Astrocyte of the cerebellum (primary cell): ENCODE measurements around the gene MICAL3.

ENCODE experiments used
- DNase-seq: peaks from one replicate; pipeline ENCODE4 v3.0.0-alpha.2; 2011; ENCODE audit warnings: low read depth
- H3K4me3 ChIP-seq: 2 replicates; pipeline ENCODE4 v1.5.1; 2011; ENCODE audit warnings: mild to moderate bottlenecking, low read depth, low read length, moderate library complexity
- in situ Hi-C: cut with HindIII; loops from 2 replicates; pipeline ENCODE4 v1.10.0; 2017; ENCODE audit warnings: low sequenced_read_pairs
- TF ChIP-seq, protein P1 (sequence below): IDR thresholded peaks from 2 replicates; pipeline ENCODE4 v1.5.1; 2012; ENCODE audit warnings: low read length, low read depth, moderate library complexity, mild to moderate bottlenecking; ENCODE audit errors: missing control alignments

Gene MICAL3

DNA sequence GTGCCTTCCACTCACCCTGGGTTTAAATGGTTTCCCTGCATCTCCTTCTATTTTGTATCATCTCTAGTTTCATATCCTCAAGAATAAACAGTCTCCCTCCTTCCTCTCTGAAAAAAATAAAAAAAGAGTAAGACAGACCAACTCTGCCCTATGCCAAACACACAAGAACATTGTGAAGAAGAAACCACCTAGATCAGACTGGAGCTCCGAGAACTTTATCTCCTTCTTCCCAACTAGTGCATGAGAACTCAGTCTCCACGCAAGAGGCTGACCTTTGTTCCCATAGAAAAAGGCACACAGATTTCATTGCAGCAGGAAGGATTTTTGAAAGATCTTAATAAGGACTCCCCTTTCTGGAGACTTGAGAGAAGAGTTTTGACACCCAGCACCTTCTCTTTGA lies 44.7 kb upstream of the MICAL3 start:
- in situ Hi-C loops = no loop called here
- TF ChIP-seq, protein P1, sequence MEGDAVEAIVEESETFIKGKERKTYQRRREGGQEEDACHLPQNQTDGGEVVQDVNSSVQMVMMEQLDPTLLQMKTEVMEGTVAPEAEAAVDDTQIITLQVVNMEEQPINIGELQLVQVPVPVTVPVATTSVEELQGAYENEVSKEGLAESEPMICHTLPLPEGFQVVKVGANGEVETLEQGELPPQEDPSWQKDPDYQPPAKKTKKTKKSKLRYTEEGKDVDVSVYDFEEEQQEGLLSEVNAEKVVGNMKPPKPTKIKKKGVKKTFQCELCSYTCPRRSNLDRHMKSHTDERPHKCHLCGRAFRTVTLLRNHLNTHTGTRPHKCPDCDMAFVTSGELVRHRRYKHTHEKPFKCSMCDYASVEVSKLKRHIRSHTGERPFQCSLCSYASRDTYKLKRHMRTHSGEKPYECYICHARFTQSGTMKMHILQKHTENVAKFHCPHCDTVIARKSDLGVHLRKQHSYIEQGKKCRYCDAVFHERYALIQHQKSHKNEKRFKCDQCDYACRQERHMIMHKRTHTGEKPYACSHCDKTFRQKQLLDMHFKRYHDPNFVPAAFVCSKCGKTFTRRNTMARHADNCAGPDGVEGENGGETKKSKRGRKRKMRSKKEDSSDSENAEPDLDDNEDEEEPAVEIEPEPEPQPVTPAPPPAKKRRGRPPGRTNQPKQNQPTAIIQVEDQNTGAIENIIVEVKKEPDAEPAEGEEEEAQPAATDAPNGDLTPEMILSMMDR = no peak

DNA sequence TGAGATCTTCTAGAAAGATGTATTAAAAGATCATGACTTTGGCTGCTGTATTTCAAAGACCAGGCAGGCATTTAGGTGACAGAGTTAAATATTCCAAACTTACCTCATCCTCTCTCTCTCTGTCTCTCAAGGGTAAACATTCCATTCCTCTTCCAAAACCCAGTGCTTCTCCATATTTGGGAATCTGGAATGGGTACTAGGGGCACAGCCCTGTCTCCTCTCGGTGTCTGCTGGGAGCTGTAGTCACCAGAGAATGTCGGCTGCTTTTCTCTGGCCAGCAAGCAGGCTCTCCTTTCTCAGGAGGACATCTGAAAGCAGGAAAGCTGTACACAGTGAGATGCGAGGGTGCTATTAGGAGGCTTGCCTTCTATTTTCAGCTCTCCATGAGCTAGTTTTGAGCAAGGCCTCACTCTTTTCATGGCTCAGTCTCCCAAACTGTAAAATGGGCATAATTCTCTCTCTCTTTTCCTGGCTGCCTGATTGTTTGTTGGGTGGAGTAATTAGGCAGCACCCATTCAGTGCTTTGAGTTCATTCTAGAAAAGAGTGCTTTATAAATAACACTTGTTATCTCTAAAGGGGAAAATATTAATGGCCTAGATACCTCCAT lies 44.1 kb upstream of the MICAL3 start:
- TF ChIP-seq, protein P1 = no peak
- no peak for DNase-seq
- in situ Hi-C loops = no loop called here
- H3K4me3 ChIP-seq = no peak overlapping the region

More for the DNA sequence above, 44.7 kb upstream of the MICAL3 start:
- DNase-seq = no peak
- no peak overlapping the region for H3K4me3 ChIP-seq

DNA sequence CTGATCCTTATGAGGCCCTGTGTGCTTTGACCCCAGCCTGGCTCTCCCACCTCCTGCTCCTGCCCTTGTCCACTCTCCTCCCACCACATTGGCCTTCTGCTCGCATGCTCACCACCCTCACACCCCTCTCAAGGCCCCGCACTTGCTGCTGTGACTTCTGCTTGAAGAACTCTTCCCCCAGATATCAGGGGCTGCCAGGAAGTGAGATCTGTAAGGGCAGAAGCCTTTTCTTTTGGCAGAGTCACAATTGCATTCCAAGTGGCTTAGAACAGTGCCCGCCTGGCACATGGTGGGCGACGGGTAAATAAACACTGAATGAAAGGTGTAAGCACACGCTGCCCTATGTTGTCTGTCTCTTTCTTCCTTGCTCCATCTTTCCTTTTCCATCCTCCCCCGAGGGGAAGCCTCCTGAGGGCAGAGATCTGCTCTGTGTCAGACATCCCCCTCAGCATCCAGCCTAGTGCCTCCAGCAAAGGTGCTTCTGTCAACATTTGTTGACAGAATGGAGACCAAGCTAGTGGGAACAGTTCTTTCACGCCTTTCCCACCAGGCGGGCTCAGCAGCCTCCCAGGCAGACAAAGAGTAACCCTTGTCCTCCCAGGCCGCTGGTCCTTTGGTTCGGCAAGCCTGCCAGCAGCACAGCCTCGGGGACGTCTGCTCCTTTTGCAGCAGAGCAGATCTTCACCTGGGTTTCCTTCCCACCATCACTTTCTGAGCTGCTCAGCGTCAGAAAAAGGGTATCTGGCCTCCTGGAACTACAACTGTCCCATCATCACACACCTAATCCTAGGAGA lies 43.4 kb upstream of the MICAL3 start:
- in situ Hi-C loops = no loop called here
- H3K4me3 ChIP-seq = no peak overlapping the region
- TF ChIP-seq, protein P1 = no peak
- no peak for DNase-seq

DNA sequence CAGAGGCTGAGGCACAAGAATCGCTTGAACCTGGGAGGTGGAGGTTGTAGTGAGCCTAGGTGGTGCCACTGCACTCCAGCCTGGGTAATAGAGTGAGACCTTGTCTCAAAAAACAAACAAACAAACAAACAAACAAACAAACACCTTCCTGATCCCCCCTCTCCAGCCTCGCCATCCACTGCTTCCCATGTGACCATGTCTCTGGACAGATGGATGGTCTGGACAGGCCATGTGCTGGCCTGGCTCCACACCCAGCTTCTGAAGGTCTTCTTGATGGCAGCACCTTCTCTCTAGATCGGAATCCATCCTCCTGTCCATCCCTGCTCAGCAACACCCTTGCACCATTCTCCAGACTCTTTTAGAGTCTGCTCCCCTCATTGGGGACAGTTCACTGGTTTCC lies 42.8 kb upstream of the MICAL3 start:
- TF ChIP-seq, protein P1 = no peak
- in situ Hi-C loops = no loop called here
- no peak overlapping the region for H3K4me3 ChIP-seq
- no peak for DNase-seq

DNA sequence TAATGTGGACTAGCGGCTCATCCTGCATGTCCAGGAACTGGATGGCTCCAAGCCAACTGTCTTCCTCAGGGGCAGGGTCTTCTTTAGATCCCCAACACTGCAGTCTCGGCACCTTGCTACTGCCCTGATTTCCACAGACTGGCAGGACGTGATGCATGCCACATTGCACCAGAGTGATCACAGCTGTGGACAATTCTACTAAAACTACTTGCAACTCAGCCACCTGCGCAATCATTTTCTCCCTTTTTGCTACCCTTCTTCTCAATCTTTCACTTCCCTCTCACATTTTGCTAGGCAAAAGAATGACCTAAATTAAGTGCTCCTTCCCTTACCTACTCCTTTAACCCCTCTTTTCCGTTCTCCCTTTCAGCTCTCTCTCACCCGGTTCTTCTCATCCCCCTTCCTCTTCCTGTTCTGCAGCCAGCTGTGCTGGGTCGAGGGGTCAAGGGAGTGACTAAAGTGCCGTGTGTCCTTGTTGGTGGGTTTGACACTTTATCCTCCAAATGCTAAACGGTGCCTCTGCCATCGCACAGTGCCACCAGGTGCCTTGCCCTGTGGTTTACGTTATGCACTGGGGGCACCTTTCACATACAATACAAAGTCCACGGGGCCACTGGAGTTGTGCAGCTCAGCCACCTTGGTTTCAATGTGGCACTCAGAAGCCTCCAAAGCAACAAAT lies 42.0 kb upstream of the MICAL3 start:
- TF ChIP-seq, protein P1 = no peak
- in situ Hi-C loops = no loop called here
- H3K4me3 ChIP-seq = no peak overlapping the region
- no peak for DNase-seq

DNA sequence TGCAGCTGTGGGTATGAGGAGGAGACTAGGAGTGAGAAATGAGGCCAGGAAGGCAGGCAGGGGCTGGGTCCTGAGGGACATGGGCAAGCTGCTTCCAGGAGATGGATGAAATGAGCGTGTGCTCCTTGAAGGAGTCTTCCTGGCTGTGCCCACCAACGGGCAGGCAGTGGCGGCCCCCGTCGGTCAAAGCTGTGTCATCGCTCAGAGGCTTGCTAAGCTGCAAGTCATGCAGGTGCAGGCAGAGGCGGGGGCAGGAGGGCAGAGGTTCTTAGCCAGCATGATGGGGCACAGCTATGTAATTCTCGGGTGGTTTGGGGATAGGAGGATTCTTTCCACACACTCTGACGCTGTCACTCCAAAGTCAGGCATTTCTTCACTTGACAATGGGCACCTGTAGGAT lies 40.9 kb upstream of the MICAL3 start:
- DNase-seq = no peak
- TF ChIP-seq, protein P1 = no peak

More for the DNA sequence above, 40.9 kb upstream of the MICAL3 start:
- no peak overlapping the region for H3K4me3 ChIP-seq
- in situ Hi-C loops = no loop called here
